ENCODE results near the gene PLEKHG4B.
"Not testable (repeated sequence)": the region's sequence is repeated elsewhere in the genome, so short reads cannot be mapped to it uniquely, and the experiment has no call there.

PLEKHG4B gene

GRCh38 chr5:204966-205670 is 113.2 kb downstream of the PLEKHG4B start:
- no peak for DNase-seq

GRCh38 chr5:206406-206805 is 114.4 kb downstream of the PLEKHG4B start:
- DNase-seq, result no peak

DNA sequence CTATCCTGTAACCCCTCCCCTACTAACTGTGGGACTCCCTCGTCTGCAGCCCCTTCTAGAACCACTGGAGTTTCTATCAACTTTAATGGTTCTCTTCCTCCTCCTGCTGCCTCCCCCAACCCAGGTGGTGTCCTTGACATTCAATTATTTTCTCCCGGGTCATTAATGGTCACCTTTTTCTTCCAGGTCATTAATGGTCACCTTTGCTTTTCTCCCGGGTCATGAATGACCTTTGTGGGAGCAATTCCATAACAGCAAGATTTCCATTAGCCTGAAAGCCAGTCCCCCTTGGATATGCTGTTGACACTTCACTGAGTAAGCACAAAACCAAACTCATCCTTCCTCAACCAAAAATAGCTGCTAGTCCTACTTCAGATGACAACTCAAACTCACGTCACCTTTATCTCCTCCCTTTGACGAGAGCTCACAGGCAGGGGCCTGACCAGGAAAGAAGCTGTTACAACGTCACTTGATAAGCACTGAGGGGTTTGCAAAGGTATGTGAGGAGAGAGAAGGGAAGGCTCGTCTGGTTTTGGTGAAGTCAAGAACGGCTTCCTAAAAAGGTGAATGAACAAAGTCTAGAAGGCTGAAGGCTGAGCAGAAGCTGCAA is 115.1 kb downstream of the PLEKHG4B start:
- DNase-seq, result no peak

DNA sequence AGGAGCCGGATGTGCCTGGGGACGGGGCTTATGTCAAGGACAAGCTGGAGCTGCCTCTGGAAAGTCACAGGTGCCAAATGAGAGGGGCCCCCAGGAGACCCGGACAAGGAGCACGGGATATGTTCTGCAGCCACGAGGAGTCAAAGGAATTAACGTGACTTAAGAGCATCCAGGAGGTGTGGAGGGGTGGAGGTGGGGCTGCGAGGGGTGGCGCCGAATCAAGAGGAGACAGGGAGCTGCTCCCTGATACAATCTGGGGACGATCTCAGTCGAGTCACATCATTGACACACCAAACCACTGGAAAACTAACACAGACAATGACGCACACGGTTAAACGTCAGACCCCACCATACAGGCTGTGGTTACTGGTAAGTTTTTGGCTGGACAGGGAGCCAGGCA is 115.6 kb downstream of the PLEKHG4B start:
- no peak for DNase-seq

GRCh38 chr5:208449-209114 is 116.6 kb downstream of the PLEKHG4B start:
- DNase-seq, result no peak

- DNase-seq, result no peak
Measured at GRCh38 chr5:213803-214395, 121.9 kb downstream of the PLEKHG4B start.

DNA sequence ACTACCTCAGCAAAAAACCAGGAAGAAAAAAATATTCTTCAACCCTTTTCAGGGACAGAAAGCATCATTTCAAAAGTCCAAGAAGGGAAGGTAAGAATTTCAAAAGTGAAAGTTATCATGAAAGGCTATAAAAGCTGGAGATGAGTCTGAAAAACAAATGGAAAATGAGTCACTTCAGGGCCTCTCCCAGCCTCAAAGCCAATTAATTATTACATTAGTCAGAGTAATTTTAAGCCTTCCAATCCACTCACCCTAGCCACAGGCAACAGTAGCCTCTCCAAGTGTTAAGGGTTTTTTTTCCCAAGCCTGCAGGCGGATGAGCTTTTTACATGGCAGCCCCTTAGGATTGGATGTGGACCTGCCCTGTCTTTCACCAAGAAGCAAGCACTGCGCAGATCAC is 123.3 kb downstream of the PLEKHG4B start:
- not testable (repeated sequence) for DNase-seq

- not testable (repeated sequence) for DNase-seq
Measured at GRCh38 chr5:216076-216475, 124.1 kb downstream of the PLEKHG4B start.

- DNase-seq, result peak; percentile 93
Measured at GRCh38 chr5:217494-218456, 125.8 kb downstream of the PLEKHG4B start, which contains the start of the genes CCDC127 and SDHA. TSS of gene CCDC127 (minus strand) at chr5:218153. CDS start at chr5:216849, 1,304 bp downstream. TSS of gene SDHA (plus strand) at chr5:218320. CDS start at chr5:218356, 36 bp downstream.

DNA sequence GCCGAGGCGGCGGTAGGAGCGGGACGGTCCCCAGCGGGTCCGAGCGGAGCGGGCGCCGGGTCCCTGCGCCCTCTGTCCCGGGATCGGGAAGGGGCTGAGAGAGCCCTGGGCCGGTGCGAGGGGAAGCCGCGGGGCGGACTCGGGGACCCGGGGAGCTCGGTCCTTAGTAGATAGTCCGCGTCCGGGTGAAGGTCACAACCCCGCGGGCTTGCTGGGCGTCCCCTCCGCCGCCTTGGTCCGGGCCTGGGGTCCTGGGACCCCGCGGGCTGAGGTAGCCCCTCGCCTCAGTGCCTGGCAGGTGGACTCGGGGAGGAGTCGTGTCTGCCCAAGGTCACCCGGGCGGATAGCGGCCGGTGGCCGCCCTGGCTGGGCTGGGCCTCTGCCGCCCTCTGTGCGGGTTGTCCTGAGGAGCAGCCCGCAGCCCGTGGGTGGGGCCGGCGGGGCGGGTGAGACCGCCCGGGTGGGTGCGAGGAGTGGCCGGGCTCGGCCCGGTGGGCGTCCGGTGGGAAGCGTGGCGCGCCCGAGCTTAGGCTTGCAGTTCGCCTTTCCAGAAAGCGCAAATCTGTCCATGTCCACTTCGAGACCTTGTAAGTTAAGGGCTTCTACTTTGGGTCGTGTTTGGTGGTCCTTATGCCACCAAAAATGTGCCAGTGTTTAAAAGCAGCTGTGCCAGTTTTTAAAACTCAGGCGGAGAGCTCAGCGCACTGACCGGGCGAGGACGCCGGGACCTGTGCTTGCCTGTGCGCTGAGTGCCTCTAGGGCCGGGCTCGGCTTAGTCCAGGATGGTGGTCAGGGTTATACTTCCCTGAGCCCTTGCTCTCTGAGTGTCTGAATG is 126.7 kb downstream of the PLEKHG4B start:
- peak in 1 of 2 experiments; percentile 6 for DNase-seq

DNA sequence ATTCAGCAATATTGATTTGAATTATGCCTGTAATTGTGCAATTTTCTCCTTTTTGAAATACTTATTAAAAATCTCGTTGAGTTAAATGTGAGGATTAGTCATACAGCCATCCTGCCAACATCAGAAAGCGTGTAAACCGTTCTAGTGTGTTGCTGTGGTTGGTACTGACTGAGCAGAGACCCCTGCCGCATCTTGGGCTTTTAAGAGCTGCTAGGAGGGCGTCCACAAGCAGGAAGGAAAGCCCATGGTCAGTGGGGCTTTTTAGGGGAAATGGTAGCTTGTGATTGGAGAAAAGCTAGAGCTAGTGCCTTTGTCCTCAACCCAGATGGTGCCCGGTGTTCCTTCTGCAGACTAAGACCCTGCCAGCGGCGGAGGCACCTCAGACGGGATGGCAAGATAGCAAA is 127.5 kb downstream of the PLEKHG4B start:
- DNase-seq, result no peak

DNA sequence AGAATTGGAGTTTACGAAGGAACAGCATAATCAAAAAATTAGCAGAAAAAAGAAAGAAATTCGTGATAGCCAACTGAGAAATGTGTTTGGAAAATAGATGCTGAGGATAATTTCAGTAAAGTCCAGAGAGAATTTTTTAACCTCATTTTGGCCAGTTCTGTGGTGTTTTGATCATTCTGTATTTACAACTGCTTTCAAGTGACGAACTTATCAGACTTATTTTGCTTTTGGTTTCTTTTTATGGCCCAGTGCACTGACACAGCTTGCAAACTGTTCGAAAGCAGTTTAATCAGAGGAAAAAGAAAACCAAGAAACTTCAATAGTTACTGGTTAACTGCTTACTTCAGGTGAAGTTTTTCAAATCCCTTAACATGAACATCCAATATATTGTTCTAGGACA is 128.0 kb downstream of the PLEKHG4B start:
- no peak for DNase-seq

DNA sequence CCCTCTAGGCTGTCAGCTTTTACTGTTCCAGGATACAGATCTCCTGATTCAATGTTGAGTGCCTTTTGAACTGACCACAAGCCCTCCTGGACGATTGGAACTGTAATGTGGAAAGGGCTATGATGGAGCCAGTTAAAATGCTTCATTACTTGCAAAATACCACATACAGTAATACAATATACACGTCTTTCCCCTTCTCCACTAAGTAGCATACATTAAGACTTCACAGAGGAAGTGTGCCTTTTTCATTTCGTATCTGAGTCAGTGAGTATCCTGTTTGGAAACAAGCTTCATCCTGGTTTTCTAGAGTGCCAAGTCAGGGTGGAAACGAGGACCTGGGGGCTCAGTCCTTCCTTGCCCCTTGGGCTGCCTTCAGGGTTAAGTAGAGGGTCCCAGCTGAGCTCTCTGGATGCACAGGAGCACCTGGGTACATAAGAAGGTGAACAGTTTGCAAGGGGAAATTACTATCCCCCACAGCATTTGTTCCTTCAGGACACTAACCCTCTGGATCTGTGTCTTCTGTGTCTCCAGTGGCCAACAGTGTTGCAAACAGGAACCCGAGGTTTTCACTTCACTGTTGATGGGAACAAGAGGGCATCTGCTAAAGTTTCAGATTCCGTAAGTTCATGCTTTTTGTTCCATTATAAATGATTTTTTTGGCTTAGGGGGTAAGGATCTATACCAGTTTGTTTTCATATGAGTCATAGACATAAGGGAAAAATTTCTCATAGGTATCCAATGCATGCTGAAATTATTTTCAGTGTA is 131.2 kb downstream of the PLEKHG4B start:
- not testable (repeated sequence) for DNase-seq

- DNase-seq, result no peak
Measured at GRCh38 chr5:223791-224190, 131.8 kb downstream of the PLEKHG4B start.

DNA sequence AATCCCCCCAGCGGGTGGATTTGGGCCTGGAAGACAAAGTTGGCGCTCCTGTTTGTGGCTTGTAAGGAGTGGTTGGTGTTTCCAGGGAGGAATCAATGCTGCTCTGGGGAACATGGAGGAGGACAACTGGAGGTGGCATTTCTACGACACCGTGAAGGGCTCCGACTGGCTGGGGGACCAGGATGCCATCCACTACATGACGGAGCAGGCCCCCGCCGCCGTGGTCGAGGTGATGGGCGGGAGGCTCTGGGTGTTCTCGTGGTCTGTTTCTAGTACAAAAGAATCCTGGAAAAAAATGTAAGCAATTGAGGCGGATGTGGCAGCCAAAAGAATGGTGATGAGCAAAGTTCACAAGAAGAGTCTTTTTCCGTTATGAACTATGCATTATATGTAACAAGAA is 133.4 kb downstream of the PLEKHG4B start:
- no peak for DNase-seq

DNA sequence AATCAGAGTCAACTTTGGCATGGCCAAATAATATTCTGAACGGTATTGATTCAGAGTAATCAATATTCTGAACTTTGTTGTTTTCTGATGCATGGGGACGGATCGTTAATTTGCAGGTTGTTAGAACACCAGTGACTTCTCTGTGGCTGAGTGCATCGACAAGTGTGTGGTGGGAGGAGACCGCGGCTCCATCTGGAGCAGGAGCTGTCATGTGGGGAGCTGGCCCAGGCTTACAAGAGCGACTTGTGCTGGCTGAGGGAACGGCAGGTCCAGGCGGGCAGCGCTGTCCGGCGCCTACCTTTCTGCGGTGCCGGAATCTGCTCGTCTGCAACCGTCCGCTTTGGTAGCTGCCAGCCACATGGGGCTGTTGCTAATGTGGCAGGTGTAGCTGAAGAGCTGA is 135.4 kb downstream of the PLEKHG4B start:
- DNase-seq, result not testable (repeated sequence)

GRCh38 chr5:228886-229285 is 136.9 kb downstream of the PLEKHG4B start:
- no peak for DNase-seq

GRCh38 chr5:230711-231110 is 138.7 kb downstream of the PLEKHG4B start:
- DNase-seq, result no peak

DNA sequence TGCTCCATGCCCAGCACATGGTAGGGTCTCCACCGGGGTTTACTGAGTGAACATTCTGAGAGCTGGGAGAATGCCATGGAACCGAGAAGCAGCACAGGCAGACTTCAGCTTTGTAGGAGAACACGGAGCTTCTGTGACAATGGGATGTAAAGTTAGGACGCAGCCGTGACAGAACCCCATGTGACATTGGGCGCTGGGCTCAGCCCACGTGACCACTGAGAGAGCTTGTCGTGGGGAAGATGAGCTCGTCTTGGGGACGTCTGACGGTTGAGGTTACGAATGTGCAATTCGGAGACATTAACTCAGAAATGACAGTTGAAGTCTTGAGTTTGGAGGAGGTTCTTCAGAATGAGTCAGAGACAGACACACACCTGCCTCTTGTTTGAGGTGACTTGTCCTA is 139.7 kb downstream of the PLEKHG4B start:
- no peak for DNase-seq

DNA sequence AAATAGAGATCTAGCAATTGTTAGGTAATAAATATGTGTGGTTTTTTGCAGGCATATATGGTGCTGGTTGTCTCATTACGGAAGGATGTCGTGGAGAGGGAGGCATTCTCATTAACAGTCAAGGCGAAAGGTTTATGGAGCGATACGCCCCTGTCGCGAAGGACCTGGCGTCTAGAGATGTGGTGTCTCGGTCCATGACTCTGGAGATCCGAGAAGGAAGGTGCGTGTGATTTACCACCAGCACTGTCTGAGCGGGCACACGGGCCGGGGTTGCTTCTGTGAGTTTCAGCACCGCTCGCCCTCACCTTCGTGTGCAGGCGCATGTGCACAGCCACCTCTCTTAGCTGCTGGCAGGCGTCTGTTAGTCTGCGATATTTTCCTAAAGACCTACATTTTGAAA is 141.5 kb downstream of the PLEKHG4B start:
- DNase-seq, result not testable (repeated sequence)

DNA sequence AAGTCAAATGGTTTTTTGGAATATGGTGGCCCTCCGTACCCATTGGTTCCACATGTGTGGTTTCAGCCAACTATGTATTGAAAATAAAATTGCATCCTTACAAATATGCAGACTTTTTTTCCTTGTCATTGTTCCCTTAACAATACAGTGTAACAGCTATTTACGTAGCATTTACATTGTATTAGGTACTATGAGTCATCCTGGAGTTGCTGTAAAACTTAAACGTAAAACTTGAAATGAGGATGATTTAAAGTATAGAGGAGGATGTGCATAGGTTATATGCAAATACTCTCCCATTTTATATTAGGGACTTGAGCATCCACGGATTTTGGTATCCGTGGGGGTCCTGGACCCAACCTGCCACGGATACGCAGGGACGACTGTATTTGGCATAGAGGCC is 142.5 kb downstream of the PLEKHG4B start:
- no peak for DNase-seq
